ENCODE measurements around the gene ZNF593OS.

The ZNF593OS gene

GRCh38 chr1:26158908-26159742 lies 12.5 kb downstream of the ZNF593OS start, which contains the start of gene FAM110D:
Gene FAM110D (plus strand): TSS chr1:26159079. CDS start chr1:26161292, 2,213 bp downstream.
- DNase-seq: no peak

- DNase-seq: no peak
Observed at GRCh38 chr1:26158271-26158907, 13.2 kb downstream of the ZNF593OS start.

GRCh38 chr1:26156285-26157038 lies 15.2 kb downstream of the ZNF593OS start:
- DNase-seq: peak; percentile 38

GRCh38 chr1:26155370-26156284 lies 16.0 kb downstream of the ZNF593OS start:
- no peak for DNase-seq

- no peak for DNase-seq
Observed at GRCh38 chr1:26154750-26155149, 16.9 kb downstream of the ZNF593OS start.

GRCh38 chr1:26153966-26154532 lies 17.6 kb downstream of the ZNF593OS start:
- no peak for DNase-seq

- no peak for DNase-seq
Observed at GRCh38 chr1:26148887-26149286, 22.7 kb downstream of the ZNF593OS start.

- DNase-seq: no peak
Observed at GRCh38 chr1:26145960-26146294, 25.7 kb downstream of the ZNF593OS start.

GRCh38 chr1:26145041-26145959 lies 26.3 kb downstream of the ZNF593OS start:
- DNase-seq: peak; percentile 71

- no peak for DNase-seq
Observed at GRCh38 chr1:26142159-26142558, 29.5 kb downstream of the ZNF593OS start.

- no peak for DNase-seq
Observed at GRCh38 chr1:26138974-26139558, 32.6 kb downstream of the ZNF593OS start.

- no peak for DNase-seq
Observed at GRCh38 chr1:26134466-26134865, 37.2 kb downstream of the ZNF593OS start.

GRCh38 chr1:26132834-26133167 lies 38.8 kb downstream of the ZNF593OS start:
- no peak for DNase-seq

GRCh38 chr1:26132128-26132833 lies 39.4 kb downstream of the ZNF593OS start:
- no peak for DNase-seq

- no peak for DNase-seq
Observed at GRCh38 chr1:26130695-26131094, 40.9 kb downstream of the ZNF593OS start.

GRCh38 chr1:26129778-26130177 lies 41.9 kb downstream of the ZNF593OS start:
- no peak for DNase-seq

- DNase-seq: no peak
Observed at GRCh38 chr1:26127235-26128163, 44.1 kb downstream of the ZNF593OS start.

GRCh38 chr1:26126321-26127084 lies 45.1 kb downstream of the ZNF593OS start:
- no peak for DNase-seq
